Measurements from ENCODE around the gene CYBC1.
"Not testable (repeated sequence)": the region's sequence is repeated elsewhere in the genome, so short reads cannot be mapped to it uniquely, and the experiment has no call there.

CYBC1 gene

GRCh38 chr17:82457073-82457928, 6.7 kb upstream of the CYBC1 start:
- no peak for DNase-seq (ENCODE audit: low read depth)
- no peak for TF ChIP-seq CTCF (IDR thresholded peaks at IDR 0.05; ENCODE audit: low read depth, low read length, missing control alignments)
- peak overlapping the region; percentile 84; the same call in 1 of the 2 replicates for H3K4me3 ChIP-seq (ENCODE audit: low read depth, low read length)

DNA sequence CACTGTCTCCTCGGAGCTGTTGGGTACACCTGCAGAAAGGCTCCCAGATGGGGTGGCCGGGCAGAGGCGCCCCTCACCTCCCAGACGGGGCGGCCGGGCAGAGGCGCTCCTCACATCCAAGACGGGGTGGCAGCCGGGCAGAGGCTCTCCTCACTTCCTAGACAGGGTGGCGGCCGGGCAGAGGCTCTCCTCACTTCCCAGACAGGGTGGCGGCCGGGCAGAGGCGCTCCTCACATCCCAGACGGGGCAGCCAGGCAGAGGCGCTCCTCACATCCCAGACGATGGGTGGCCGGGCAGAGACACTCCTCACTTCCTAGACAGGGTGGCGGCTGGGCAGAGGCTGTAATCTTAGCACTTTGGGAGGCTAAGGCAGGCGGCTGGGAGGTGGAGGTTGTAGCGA, 3.2 kb upstream of the CYBC1 start:
- H3K4me3 ChIP-seq (ENCODE audit: low read depth, low read length); DNase-seq (ENCODE audit: low read depth): not testable (repeated sequence)

- not testable (repeated sequence) for DNase-seq (ENCODE audit: low read depth); H3K4me3 ChIP-seq (ENCODE audit: low read depth, low read length)
Measured at GRCh38 chr17:82453151-82453550, 2.6 kb upstream of the CYBC1 start.

DNA sequence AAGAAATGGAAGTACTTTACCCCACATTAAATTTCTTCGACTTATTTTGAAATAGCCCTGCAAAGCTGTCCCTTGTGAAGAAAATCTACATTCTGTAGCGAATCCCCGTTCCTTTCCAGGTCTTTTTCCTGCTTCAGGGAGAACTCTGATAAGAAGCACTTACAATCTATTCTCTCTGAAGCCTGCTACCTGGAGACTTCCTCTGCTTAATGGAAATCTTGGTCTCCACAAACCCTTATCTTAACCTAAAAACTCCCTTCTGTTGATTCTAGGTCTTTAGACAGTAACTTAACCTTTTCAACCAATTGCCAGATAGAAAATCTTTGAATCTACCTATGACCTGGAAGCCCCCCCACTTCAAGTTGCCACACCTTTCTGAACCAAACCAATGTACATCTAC, 1.6 kb upstream of the CYBC1 start:
- DNase-seq (ENCODE audit: low read depth) = no peak
- TF ChIP-seq CTCF (IDR thresholded peaks at IDR 0.05; ENCODE audit: low read depth, low read length, missing control alignments) = no peak
- H3K4me3 ChIP-seq (ENCODE audit: low read depth, low read length) = no peak overlapping the region

DNA sequence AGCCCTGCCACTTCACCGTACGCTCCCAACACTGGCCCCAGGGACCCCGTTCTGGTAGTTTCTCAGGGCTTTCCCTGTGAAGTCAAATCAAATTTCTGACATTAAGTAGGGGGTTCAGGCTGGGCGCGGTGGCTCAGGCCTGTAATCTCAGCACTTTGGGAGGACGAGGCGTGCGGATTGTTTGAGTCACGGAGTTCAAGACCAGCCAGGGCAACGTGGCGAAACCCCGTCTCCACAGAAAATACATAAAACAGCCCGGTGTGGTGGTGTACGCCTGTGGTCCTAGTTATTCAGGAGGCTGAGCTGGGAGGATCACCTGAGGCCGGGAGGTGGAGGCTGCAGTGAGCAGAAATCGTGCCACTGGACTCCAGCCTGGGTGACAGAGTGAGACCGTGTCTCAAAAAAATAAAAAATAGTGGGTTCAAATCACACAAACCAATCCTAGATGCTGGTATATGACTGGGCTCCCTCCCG, 632 bp downstream of the CYBC1 start:
- H3K4me3 ChIP-seq (ENCODE audit: low read depth, low read length) = peak overlapping the region; percentile 59
- TF ChIP-seq CTCF (IDR thresholded peaks at IDR 0.05; ENCODE audit: low read depth, low read length, missing control alignments) = no peak

DNA sequence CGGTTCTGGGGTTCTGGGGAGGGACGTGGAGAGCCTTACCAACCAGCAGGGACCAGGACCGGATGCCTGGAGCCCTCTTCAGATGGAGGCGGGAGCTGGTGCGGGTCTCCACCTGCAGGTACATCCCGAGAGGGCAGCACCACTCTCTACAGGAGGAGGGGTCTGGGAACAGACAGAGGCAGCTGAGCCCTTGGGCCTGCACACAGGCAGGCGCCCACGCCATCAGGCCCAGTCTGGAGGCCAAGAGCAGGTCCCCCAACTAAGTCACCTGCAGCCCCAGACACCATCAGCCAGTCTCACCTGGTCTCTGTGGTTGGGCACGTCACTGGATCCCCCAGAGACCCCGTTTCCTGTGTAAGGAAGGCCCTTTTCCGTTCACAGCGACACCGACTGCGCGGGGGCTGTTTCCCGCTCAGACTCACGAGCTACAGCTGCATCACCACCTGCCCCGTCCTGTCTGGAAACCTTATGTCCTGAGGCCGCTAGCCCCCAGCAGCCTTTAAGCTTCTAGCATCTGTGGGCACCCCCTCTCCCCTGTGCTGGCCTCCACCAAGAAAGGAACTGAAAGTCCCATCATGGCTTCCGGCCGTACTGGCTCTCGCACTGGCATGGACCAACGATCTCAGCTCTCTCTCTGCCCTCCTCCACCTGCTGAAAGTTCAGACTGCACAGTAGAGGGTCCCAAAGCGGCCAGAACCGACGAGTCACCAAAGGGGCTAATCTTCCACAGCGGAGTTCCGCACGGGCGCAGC, 1.2 kb downstream of the CYBC1 start:
- DNase-seq (ENCODE audit: low read depth) = peak; percentile 75
- TF ChIP-seq CTCF (IDR thresholded peaks at IDR 0.05; ENCODE audit: low read depth, low read length, missing control alignments) = no peak
- peak overlapping the region; percentile 59 for H3K4me3 ChIP-seq (ENCODE audit: low read depth, low read length)

More for the DNA sequence above, 632 bp downstream of the CYBC1 start:
- DNase-seq (ENCODE audit: low read depth) = no peak

GRCh38 chr17:82447876-82448275, 2.7 kb downstream of the CYBC1 start:
- no peak for TF ChIP-seq CTCF (IDR thresholded peaks at IDR 0.05; ENCODE audit: low read depth, low read length, missing control alignments)
- DNase-seq (ENCODE audit: low read depth) = no peak
- H3K4me3 ChIP-seq (ENCODE audit: low read depth, low read length) = peak overlapping the region; percentile 38
